Uterus (tissue), 2 donors: ENCODE measurements around the gene FAM120A.

Experiments used
- CTCF ChIP-seq, 4 experiments: fragments of 200-600 bp in 2 of 4; fragments of 450-650 bp in 2 of 4; sonication (generic) in 2 of 4; IDR thresholded peaks; one replicate each; pipeline ENCODE4 v1.5.1; 2016 to 2019; ENCODE audit warnings: antibody characterized with exemption in 4 of 4, mild to moderate bottlenecking in 2 of 4, moderate library complexity in 1 of 4
- POLR2A ChIP-seq, 2 donors: fragments of 450-650 bp; IDR thresholded peaks; one replicate each; pipeline ENCODE4 v1.6.1; 2016; ENCODE audit warnings: antibody characterized with exemption in 2 of 2, mild to moderate bottlenecking in 1 of 2, moderate library complexity in 1 of 2

- TF ChIP-seq POLR2A (IDR thresholded peaks at IDR 0.05), result no peak
- TF ChIP-seq CTCF (IDR thresholded peaks at IDR 0.05), result no peak
Observed at GRCh38 chr9:93434056-93434455, 17.4 kb upstream of the FAM120A start.
